Measurements from ENCODE around the gene AFTPH. TPM values are rescaled to one million over a fixed set of nuclear protein-coding genes. Genes with fewer than 3 reads are reported as not detected.

AFTPH gene
- total and polyA plus RNA-seq, 8 donors = 16.1 to 35.4 (median 19.6) TPM

GRCh38 chr2:64601785-64602391, 77.8 kb downstream of the AFTPH start:
- Histone ChIP-seq H3K27ac (no peak overlapping the region), H3K4me3 (no peak overlapping the region), H3K4me1 (peaks cover 0 to 11% (median 7%) of the 10 kb centered on the region in 3 donors), H3K27me3 (no peaks in the 10 kb centered on the region), H3K9me3 (no peaks in the 10 kb centered on the region), H3K36me3 (no peaks in the 10 kb centered on the region)
- no peak for ATAC-seq
- no peak for TF ChIP-seq CTCF (IDR thresholded peaks at IDR 0.05)
- WGBS, 2 donors = 81 to 84% methylated on average over 12 of the region's 12 CpGs
- DNase-seq = no peak
- intact Hi-C loops (cut with DNase I) = loop anchor here in 1 of 3 donors (5.0 kb wide), 1 partner anchor 260 kb away; no protein-coding TSS in a partner anchor
- FAIRE-seq = no peak

- Histone ChIP-seq H3K9me3 (no peaks in the 10 kb centered on the region), H3K36me3 (no peaks in the 10 kb centered on the region), H3K27ac (no peak overlapping the region), H3K4me1 (peaks cover 0 to 11% (median 7%) of the 10 kb centered on the region in 3 donors), H3K27me3 (no peaks in the 10 kb centered on the region), H3K4me3 (no peak overlapping the region)
- 88 to 95% methylated on average over 11 of the region's 11 CpGs for WGBS, 2 donors
- DNase-seq (no peak), ATAC-seq (no peak), FAIRE-seq (no peak)
- intact Hi-C loops (cut with DNase I) = loop anchor here in 1 of 3 donors (5.0 kb wide), 1 partner anchor 260 kb away; no protein-coding TSS in a partner anchor
- TF ChIP-seq CTCF (IDR thresholded peaks at IDR 0.05) = no peak
These were observed 78.3 kb downstream of the AFTPH start for GRCh38 chr2:64602436-64602835.

- 82 to 91% methylated on average over 2 of the region's 2 CpGs for WGBS, 2 donors
- Histone ChIP-seq H3K9me3 (no peaks in the 10 kb centered on the region), H3K4me1 (peaks cover 0 to 15% (median 7%) of the 10 kb centered on the region in 3 donors), H3K27ac (no peak overlapping the region), H3K36me3 (no peaks in the 10 kb centered on the region), H3K27me3 (no peaks in the 10 kb centered on the region), H3K4me3 (no peak overlapping the region)
- ATAC-seq (no peak), FAIRE-seq (no peak), DNase-seq (no peak)
- intact Hi-C loops (cut with DNase I) = loop anchor here in 1 of 3 donors (5.0 kb wide), 1 partner anchor 258 kb away; no protein-coding TSS in a partner anchor
- TF ChIP-seq CTCF (IDR thresholded peaks at IDR 0.05) = no peak
These were observed 80.0 kb downstream of the AFTPH start for GRCh38 chr2:64604155-64604554.

GRCh38 chr2:64605026-64605471, 80.9 kb downstream of the AFTPH start:
- Histone ChIP-seq H3K9me3 (no peaks in the 10 kb centered on the region), H3K36me3 (no peaks in the 10 kb centered on the region), H3K27ac (no peak overlapping the region), H3K4me3 (no peak overlapping the region), H3K4me1 (peaks cover 0 to 15% (median 7%) of the 10 kb centered on the region in 3 donors), H3K27me3 (no peaks in the 10 kb centered on the region)
- 34 to 36% methylated on average over 6 of the region's 6 CpGs for WGBS, 2 donors
- intact Hi-C loops (cut with DNase I) = no loop called here
- no peak for TF ChIP-seq CTCF (IDR thresholded peaks at IDR 0.05)
- FAIRE-seq (no peak), ATAC-seq (no peak), DNase-seq (peak in 4 of 6 donors; percentile 31 to 77 (median 62))

- Histone ChIP-seq H3K36me3 (no peaks in the 10 kb centered on the region), H3K4me3 (no peak overlapping the region), H3K9me3 (no peaks in the 10 kb centered on the region), H3K4me1 (peaks cover 0 to 15% (median 7%) of the 10 kb centered on the region in 3 donors), H3K27me3 (no peaks in the 10 kb centered on the region), H3K27ac (peak overlapping the region in 2 of 4 donors; percentile 55 to 64)
- WGBS, 2 donors = 62 to 63% methylated on average over 5 of the region's 5 CpGs
- no peak for DNase-seq
- TF ChIP-seq CTCF (IDR thresholded peaks at IDR 0.05) = no peak
- intact Hi-C loops (cut with DNase I) = no loop called here
- no peak for FAIRE-seq
- peak in 2 of 4 donors; percentile 6 to 10 for ATAC-seq
These were observed 81.9 kb downstream of the AFTPH start for GRCh38 chr2:64605991-64606478.
